A549 (cell line): ENCODE results near the gene ANKS1B. TPM values are rescaled to one million over a fixed set of nuclear protein-coding genes. Genes with fewer than 3 reads are reported as not detected.
"Not testable (repeated sequence)": the region's sequence is repeated elsewhere in the genome, so short reads cannot be mapped to it uniquely, and the experiment has no call there.

Source experiments
- ATAC-seq, 2 experiments: fragments of 200-7000 bp in 1 of 2; fragments of >200 bp in 1 of 2; cut with Nextera tagmentation in 1 of 2; cut with Tn5 transposase in 1 of 2; 3 replicates each; pipeline versions ENCODE4 v1.8.0 to v1.9.1; 2018 to 2020; ENCODE audit warnings: mild to moderate bottlenecking in 1 of 2, moderate library complexity in 1 of 2
- CTCF ChIA-PET: fragments of 300-600 bp; sonication (Branson Sonifier 250); formaldehyde crosslinking; extraction: SDS; loops from one replicate; lab custom pipeline; 2021; ENCODE audit warnings: antibody characterized with exemption, inconsistent platforms; lab: Yijun Ruan, JAX
- POLR2A ChIA-PET: fragments of 350-600 bp; formaldehyde crosslinking; extraction: SDS; loops from one replicate; lab custom pipeline; 2021; ENCODE audit warnings: antibody characterized with exemption, inconsistent platforms; lab: Yijun Ruan, JAX
- DNase-seq, 2 experiments: peaks; one replicate each; pipeline versions ENCODE4 v3.0.0 to v3.0.0-alpha.2; 2011 to 2016; ENCODE audit warnings: low read depth in 1 of 2, low spot score in 1 of 2
- FAIRE-seq: peaks from 2 replicates; lab custom pipeline; 2011; peaks lifted over from hg19 to GRCh38; lab: Jason Lieb, UNC
- H3K27ac ChIP-seq, 2 experiments: fragments of >200 bp; sonication (Bioruptor Twin); formaldehyde crosslinking; 3 replicates each; pipeline ENCODE4 v1.5.1; 2016 to 2017
- H3K4me1 ChIP-seq: fragments of >200 bp; sonication (Bioruptor Twin); formaldehyde crosslinking; 3 replicates; pipeline ENCODE4 v1.6.1; 2016
- H3K4me2 ChIP-seq: fragments of >200 bp; sonication (Bioruptor Twin); formaldehyde crosslinking; 3 replicates; pipeline ENCODE4 v1.6.1; 2016
- H3K4me3 ChIP-seq: fragments of >200 bp; sonication (Bioruptor Twin); formaldehyde crosslinking; 3 replicates; pipeline ENCODE4 v1.5.1; 2016
- H3K9me3 ChIP-seq: fragments of >200 bp; sonication (Bioruptor Twin); formaldehyde crosslinking; 3 replicates; pipeline ENCODE4 v1.6.1; 2016
- CEBPB ChIP-seq, 2 experiments: fragments of >200 bp in 1 of 2; sonication (Bioruptor Twin) in 1 of 2; formaldehyde crosslinking in 1 of 2; IDR thresholded peaks; 2 replicates each; pipeline ENCODE4 v1.6.1; 2012 to 2016
- CHD4 ChIP-seq: fragments of 200-600 bp; sonication (generic); IDR thresholded peaks from 2 replicates; pipeline ENCODE4 v1.6.1; 2016; ENCODE audit warnings: antibody characterized with exemption, mild to moderate bottlenecking, borderline replicate concordance
- EHMT2 ChIP-seq: fragments of 200-600 bp; sonication (generic); IDR thresholded peaks from 2 replicates; pipeline ENCODE4 v1.6.1; 2016; ENCODE audit warnings: antibody characterized with exemption, low read depth, mild to moderate bottlenecking, moderate library complexity
- EP300 ChIP-seq, 2 experiments: fragments of >200 bp; sonication (Bioruptor Twin); formaldehyde crosslinking; IDR thresholded peaks; 2 replicates in 1 of 2; 3 replicates in 1 of 2; pipeline ENCODE4 v1.6.1; 2016 to 2017
- FOSB ChIP-seq: fragments of 250-450 bp; sonication (Bioruptor Pico); IDR thresholded peaks from 2 replicates; pipeline ENCODE4 v1.5.0; 2020; ENCODE audit warnings: mild to moderate bottlenecking, moderate library complexity
- FOSL2 ChIP-seq, 2 experiments: fragments of 450-650 bp in 1 of 2; fragments of >200 bp in 1 of 2; sonication (Bioruptor Twin) in 1 of 2; formaldehyde crosslinking; IDR thresholded peaks; 2 replicates each; pipeline versions ENCODE4 v1.5.0 to v1.6.1; 2016 to 2020; ENCODE audit warnings: mild to moderate bottlenecking in 1 of 2, moderate library complexity in 1 of 2
- FOXS1 ChIP-seq: fragments of 250-450 bp; sonication (Bioruptor Pico); IDR thresholded peaks from 2 replicates; pipeline ENCODE4 v1.5.0; 2020; ENCODE audit warnings: mild to moderate bottlenecking, moderate library complexity
- HDAC2 ChIP-seq: fragments of 200-600 bp; sonication (generic); IDR thresholded peaks from 2 replicates; pipeline ENCODE4 v1.6.1; 2016
- HES2 ChIP-seq: fragments of >200 bp; sonication (Bioruptor Twin); formaldehyde crosslinking; IDR thresholded peaks from 2 replicates; pipeline ENCODE4 v1.6.1; 2016
- HOXB13 ChIP-seq: fragments of 250-450 bp; sonication (Bioruptor Pico); IDR thresholded peaks from 2 replicates; pipeline ENCODE4 v1.5.0; 2020; ENCODE audit warnings: low read depth, mild to moderate bottlenecking, moderate library complexity
- JUNB ChIP-seq: fragments of >200 bp; sonication (Bioruptor Twin); formaldehyde crosslinking; IDR thresholded peaks from 2 replicates; pipeline ENCODE4 v1.6.1; 2016
- KDM5A ChIP-seq: fragments of 200-600 bp; sonication (generic); IDR thresholded peaks from 2 replicates; pipeline ENCODE4 v1.6.1; 2016; ENCODE audit warnings: antibody characterized with exemption, mild to moderate bottlenecking
- MAFK ChIP-seq: fragments of 450-650 bp; IDR thresholded peaks from 2 replicates; pipeline ENCODE4 v1.6.1; 2014; ENCODE audit not compliant: partially characterized antibody
- MAZ ChIP-seq: fragments of 150-350 bp; IDR thresholded peaks from 2 replicates; pipeline ENCODE4 v1.6.1; 2014; ENCODE audit warnings: antibody characterized with exemption, low read depth, low read length, borderline replicate concordance
- MYC ChIP-seq: IDR thresholded peaks from 2 replicates; pipeline ENCODE4 v1.6.1; 2012; ENCODE audit warnings: mild to moderate bottlenecking, inconsistent platforms, low read length, improper control_type of control experiment, borderline replicate concordance
- NFE2L2 ChIP-seq: fragments of 150-350 bp; conservative IDR thresholded peaks from 2 replicates; pipeline ENCODE4 v1.6.1; 2014; ENCODE audit warnings: low read length
- PBX3 ChIP-seq: IDR thresholded peaks from 2 replicates; pipeline ENCODE4 v1.6.1; 2012
- POLR2AphosphoS2 ChIP-seq: conservative IDR thresholded peaks from 2 replicates; pipeline ENCODE4 v1.6.1; 2012; ENCODE audit warnings: low read length, improper control_type of control experiment, inconsistent platforms
- RAD21 ChIP-seq, 2 experiments: fragments of >200 bp in 1 of 2; sonication (Bioruptor Twin) in 1 of 2; formaldehyde crosslinking in 1 of 2; IDR thresholded peaks in 1 of 2; conservative IDR thresholded peaks in 1 of 2; 2 replicates in 1 of 2; 3 replicates in 1 of 2; pipeline ENCODE4 v1.6.1; 2012 to 2018; ENCODE audit warnings: inconsistent platforms in 1 of 2
- RCOR1 ChIP-seq: fragments of 150-350 bp; IDR thresholded peaks from 2 replicates; pipeline ENCODE4 v1.6.1; 2014; ENCODE audit warnings: antibody characterized with exemption, low read length, low read depth
- RNF2 ChIP-seq: fragments of 200-600 bp; sonication (generic); IDR thresholded peaks from 2 replicates; pipeline ENCODE4 v1.6.1; 2016; ENCODE audit warnings: low read depth, mild to moderate bottlenecking, antibody characterized with exemption, moderate library complexity, borderline replicate concordance
- TP53 ChIP-seq: fragments of 250-450 bp; sonication (Bioruptor Pico); IDR thresholded peaks from 2 replicates; pipeline ENCODE4 v1.5.0; 2021; ENCODE audit warnings: mild to moderate bottlenecking, moderate library complexity
- ZC3H11A ChIP-seq: fragments of 450-650 bp; IDR thresholded peaks from 2 replicates; pipeline ENCODE4 v1.6.1; 2014; ENCODE audit warnings: antibody characterized with exemption, mild to moderate bottlenecking
- ZNF302 ChIP-seq: fragments of 250-450 bp; sonication (Bioruptor Pico); IDR thresholded peaks from 2 replicates; pipeline ENCODE4 v1.9.0; 2021; ENCODE audit warnings: inconsistent platforms, mild to moderate bottlenecking, moderate library complexity
- ZSCAN20 ChIP-seq: fragments of 250-450 bp; sonication (Bioruptor Pico); IDR thresholded peaks from 2 replicates; pipeline ENCODE4 v1.8.0; 2022; ENCODE audit warnings: mild to moderate bottlenecking, moderate library complexity
- WGBS: methylation state at CpG from one replicate; pipeline ENCODE4 v1.1.6; 2017; ENCODE audit errors: missing lambda C conversion rate; 5-methylcytosine and 5-hydroxymethylcytosine counted together
- polyA plus RNA-seq, 4 experiments: library from polyadenylated mRNA; depleted of rRNA in 3 of 4; stranded (reverse); fragments of >200 nt; fragmentation: RNase III in 1 of 4; extraction: RNeasy Plus Mini Kit Qiagen cat#74134 plus additional on column Dnase treatment in 1 of 4; gene quantifications; 2 replicates in 3 of 4; 3 replicates in 1 of 4; pipeline ENCODE4 v1.2.3, GENCODE V29; 2011 to 2017

Gene ANKS1B
- polyA plus RNA-seq, 2 of the 4 experiments (the other 2 are of a cell fraction) = 1.5 to 2.2 TPM

- no peak for ATAC-seq
- CTCF ChIA-PET = interaction anchor here (0.7 kb wide), 1 partner anchor 848 kb away, joined by 3 read pairs; no protein-coding TSS in a partner anchor
These were observed 337.3 kb downstream of the ANKS1B start, which contains the start of gene GARIN6 for GRCh38 chr12:99647453-99647852. GARIN6 (plus strand) TSS chr12:99647753; CDS start chr12:99648175, 422 bp downstream.

GRCh38 chr12:99644629-99645028, 340.1 kb downstream of the ANKS1B start:
- Histone ChIP-seq H3K4me2 (no peak overlapping the region), H3K4me3 (no peak overlapping the region), H3K9me3 (no peaks in the 10 kb centered on the region), H3K4me1 (no peaks in the 10 kb centered on the region), H3K27ac (no peak overlapping the region)
- FAIRE-seq (no peak), ATAC-seq (no peak), DNase-seq (no peak)
- 6% methylated on average over 2 of the region's 2 CpGs for WGBS
- ChIA-PET CTCF (no interaction called here), POLR2A (no interaction called here)
- TF ChIP-seq HES2 (no peak), ZNF302 (CRISPR knock-in tag) (no peak), PBX3 (no peak), MAFK (no peak), MYC (no peak), FOXS1 (CRISPR knock-in tag) (no peak), MAZ (no peak), RCOR1 (no peak), CHD4 (no peak), FOSL2 (IDR thresholded peaks at IDR 0.05) (no peak), FOSL2 (CRISPR knock-in tag; IDR thresholded peaks at IDR 0.05) (no peak), RNF2 (no peak), NFE2L2 (no peak), JUNB (no peak), POLR2AphosphoS2 (no peak), CEBPB (IDR thresholded peaks at IDR 0.05) (no peak), EP300 (IDR thresholded peaks at IDR 0.05) (no peak), HOXB13 (CRISPR knock-in tag) (no peak), KDM5A (no peak)

More at GRCh38 chr12:99647453-99647852, 337.3 kb downstream of the ANKS1B start, which contains the start of gene GARIN6:
- WGBS = 14% methylated on average over 3 of the region's 4 CpGs
- TF ChIP-seq RAD21 (conservative IDR thresholded peaks at IDR 0.05 in 1 of 2, IDR thresholded peaks at IDR 0.05 in 1 of 2) = no peak
- FAIRE-seq (no peak), DNase-seq (no peak)
- no peak within 1 kb of the TSS for H3K4me2 ChIP-seq
- no peaks in the 10 kb centered on the region for H3K4me1 ChIP-seq
- no peak within 1 kb of the TSS for H3K27ac ChIP-seq
- H3K4me3 ChIP-seq = no peak within 1 kb of the TSS
- POLR2A ChIA-PET = no interaction called here
- no peaks in the 10 kb centered on the region for H3K9me3 ChIP-seq

- 12% methylated on average over 2 of the region's 2 CpGs for WGBS
- no peak for FAIRE-seq
- ChIA-PET POLR2A (no interaction called here), CTCF (interaction anchor here (0.8 kb wide), 1 partner anchor 10 kb away, joined by 3 read pairs; no protein-coding TSS in a partner anchor)
- Histone ChIP-seq H3K27ac (no peak overlapping the region), H3K4me2 (no peak overlapping the region), H3K4me3 (no peak overlapping the region), H3K9me3 (no peaks in the 10 kb centered on the region), H3K4me1 (no peaks in the 10 kb centered on the region)
- ATAC-seq = no peak
- DNase-seq = no peak
- TF ChIP-seq ZC3H11A (no peak), TP53 (CRISPR knock-in tag) (no peak), PBX3 (no peak), HDAC2 (no peak), EHMT2 (no peak), FOSB (CRISPR knock-in tag) (no peak), RCOR1 (no peak), POLR2AphosphoS2 (no peak), EP300 (IDR thresholded peaks at IDR 0.05) (no peak), JUNB (no peak), ZSCAN20 (no peak)
These were observed 357.3 kb downstream of the ANKS1B start for GRCh38 chr12:99627459-99627858.

GRCh38 chr12:99624591-99624990, 360.1 kb downstream of the ANKS1B start:
- H3K4me3 ChIP-seq, POLR2A ChIA-PET, H3K4me1 ChIP-seq, CTCF ChIA-PET, H3K4me2 ChIP-seq, ATAC-seq, H3K27ac ChIP-seq, DNase-seq: not testable (repeated sequence)
- FAIRE-seq = peak; percentile 79
- whole genome bisulfite sequencing = 52% methylated on average over 2 of the region's 2 CpGs
- peaks cover 13% of the 10 kb centered on the region for H3K9me3 ChIP-seq
